H1 (cell line): ENCODE results near the gene GPR35. TPM values are rescaled to one million over a fixed set of nuclear protein-coding genes. Genes with fewer than 3 reads are reported as not detected.

Source experiments
- CTCF ChIA-PET: fragments of 300-600 bp; sonication (Branson Sonifier 250); formaldehyde crosslinking; loops from one replicate; lab custom pipeline; 2021; ENCODE audit not compliant: partially characterized antibody; lab: Charles Lee
- POLR2A ChIA-PET: fragments of 300-600 bp; sonication (Branson Sonifier 250); formaldehyde crosslinking; loops from one replicate; lab custom pipeline; 2021; ENCODE audit warnings: inconsistent platforms; ENCODE audit not compliant: partially characterized antibody; lab: Charles Lee
- DNase-seq, 2 experiments: peaks; one replicate each; pipeline versions ENCODE4 v3.0.0 to v3.0.0-alpha.2; 2010 to 2022; ENCODE audit warnings: low spot score in 2 of 2, low read depth in 1 of 2, mixed read lengths in 1 of 2
- FAIRE-seq: peaks from 2 replicates; lab custom pipeline; 2011; peaks lifted over from hg19 to GRCh38; lab: Jason Lieb, UNC
- H2AFZ ChIP-seq: 2 replicates; pipeline ENCODE4 v1.8.1; 2012; ENCODE audit warnings: low read length, inconsistent platforms
- H2AK5ac ChIP-seq: 2 replicates; pipeline ENCODE4 v1.6.1; 2013; ENCODE audit warnings: low read depth, low read length
- H2BK120ac ChIP-seq: replicated peaks from 2 replicates; pipeline ENCODE3; 2013; ENCODE audit warnings: low read depth, low read length, inconsistent platforms
- H2BK12ac ChIP-seq: 2 replicates; pipeline ENCODE4 v1.6.1; 2013; ENCODE audit warnings: low read depth, low read length
- H2BK15ac ChIP-seq: 2 replicates; pipeline ENCODE4 v1.6.1; 2013; ENCODE audit warnings: low read length
- H2BK20ac ChIP-seq: 2 replicates; pipeline ENCODE4 v1.6.1; 2013; ENCODE audit warnings: low read length
- H2BK5ac ChIP-seq: 2 replicates; pipeline ENCODE4 v1.6.1; 2013; ENCODE audit warnings: low read depth, low read length
- H3K14ac ChIP-seq: 2 replicates; pipeline ENCODE4 v1.6.1; 2013; ENCODE audit warnings: inconsistent platforms; ENCODE audit not compliant: insufficient read length
- H3K18ac ChIP-seq: 2 replicates; pipeline ENCODE4 v1.6.1; 2013; ENCODE audit warnings: low read length; ENCODE audit errors: extremely low read depth
- H3K23ac ChIP-seq: 2 replicates; pipeline ENCODE4 v1.6.1; 2013; ENCODE audit warnings: inconsistent platforms; ENCODE audit not compliant: insufficient read length
- H3K23me2 ChIP-seq: 2 replicates; pipeline ENCODE4 v1.6.1; 2013; ENCODE audit warnings: low read depth, low read length
- H3K27ac ChIP-seq: 2 replicates; pipeline ENCODE4 v1.6.1; 2011; ENCODE audit warnings: low read depth, low read length, inconsistent platforms
- H3K27me3 ChIP-seq, 4 experiments: replicated peaks in 1 of 4; 1 replicate in 1 of 4; 2 replicates in 3 of 4; pipeline versions ENCODE4 v1.6.1 to v1.8.1; 2011 to 2013; ENCODE audit warnings: low read length in 3 of 4, mild to moderate bottlenecking in 3 of 4, inconsistent platforms in 2 of 4, mixed read lengths in 2 of 4, moderate library complexity in 1 of 4; ENCODE audit not compliant: control insufficient read depth in 3 of 4, insufficient read depth in 3 of 4; ENCODE audit errors: extremely low read depth in 1 of 4
- H3K36me3 ChIP-seq, 4 experiments: 2 replicates each; pipeline versions ENCODE4 v1.6.1 to v1.8.1; 2011 to 2013; ENCODE audit warnings: mild to moderate bottlenecking in 4 of 4, low read length in 3 of 4, moderate library complexity in 2 of 4, control low read depth in 1 of 4, inconsistent platforms in 1 of 4; ENCODE audit not compliant: insufficient read depth in 4 of 4, control insufficient read depth in 2 of 4
- H3K4ac ChIP-seq: replicated peaks from 2 replicates; pipeline ENCODE3; 2013; ENCODE audit warnings: low read length, low read depth, mixed read lengths, inconsistent platforms; ENCODE audit not compliant: insufficient read length
- H3K4me1 ChIP-seq, 4 experiments: replicated peaks in 1 of 4; 1 replicate in 1 of 4; 2 replicates in 3 of 4; pipeline versions ENCODE4 v1.6.1 to v1.8.1; 2011 to 2013; ENCODE audit warnings: low read length in 3 of 4, inconsistent platforms in 2 of 4, mixed read lengths in 1 of 4; ENCODE audit not compliant: insufficient read depth in 4 of 4, control insufficient read depth in 3 of 4
- H3K4me2 ChIP-seq, 2 experiments: 2 replicates each; pipeline versions ENCODE4 v1.6.1 to v1.8.1; 2011 to 2013; ENCODE audit warnings: low read depth in 2 of 2, low read length in 2 of 2, control low read depth in 1 of 2, inconsistent platforms in 1 of 2, mild to moderate bottlenecking in 1 of 2; ENCODE audit not compliant: insufficient read depth in 1 of 2
- H3K4me3 ChIP-seq, 4 experiments: fragments of 200-600, 300-600 bp in 1 of 4; sonication (generic), shearing (Covaris generic), sonication (Bioruptor Twin) in 1 of 4; 2 replicates each; pipeline versions ENCODE4 v1.5.1 to v1.8.1; 2011 to 2016; ENCODE audit warnings: low read length in 4 of 4, low read depth in 3 of 4, control low read depth in 2 of 4, inconsistent platforms in 2 of 4, mild to moderate bottlenecking in 2 of 4, mixed read lengths in 1 of 4, moderate library complexity in 1 of 4; ENCODE audit not compliant: insufficient read depth in 2 of 4; ENCODE audit errors: extremely low read depth in 1 of 4
- H3K56ac ChIP-seq: replicated peaks from 2 replicates; pipeline ENCODE3; 2013; ENCODE audit warnings: low read depth, mild to moderate bottlenecking, mixed read lengths, low read length, inconsistent platforms; ENCODE audit not compliant: insufficient read length
- H3K79me1 ChIP-seq: 2 replicates; pipeline ENCODE4 v1.6.1; 2013; ENCODE audit warnings: low read depth, low read length, control low read depth
- H3K79me2 ChIP-seq, 2 experiments: 2 replicates each; pipeline versions ENCODE4 v1.6.1 to v1.8.1; 2012 to 2013; ENCODE audit warnings: low read length in 2 of 2, mild to moderate bottlenecking in 2 of 2, inconsistent platforms in 1 of 2; ENCODE audit not compliant: insufficient read depth in 2 of 2, control insufficient read depth in 1 of 2
- H3K9ac ChIP-seq, 4 experiments: replicated peaks in 1 of 4; 1 replicate in 1 of 4; 2 replicates in 3 of 4; pipeline versions ENCODE4 v1.6.1 to v1.8.1; 2011 to 2013; ENCODE audit warnings: low read depth in 3 of 4, low read length in 3 of 4, control low read depth in 2 of 4, mild to moderate bottlenecking in 2 of 4, moderate library complexity in 2 of 4, inconsistent platforms in 1 of 4; ENCODE audit errors: extremely low read depth in 1 of 4
- H3K9me3 ChIP-seq, 2 experiments: 2 replicates each; pipeline versions ENCODE4 v1.6.1 to v1.8.1; 2012 to 2013; ENCODE audit warnings: mild to moderate bottlenecking in 2 of 2, moderate library complexity in 2 of 2, control low read depth in 1 of 2, inconsistent platforms in 1 of 2, low read depth in 1 of 2, low read length in 1 of 2, mixed read lengths in 1 of 2; ENCODE audit not compliant: insufficient read depth in 2 of 2
- H4K20me1 ChIP-seq, 2 experiments: replicated peaks in 1 of 2; 2 replicates each; pipeline versions ENCODE3 to v1.8.1; 2011 to 2013; ENCODE audit warnings: inconsistent platforms in 2 of 2, low read length in 2 of 2, mild to moderate bottlenecking in 1 of 2; ENCODE audit not compliant: insufficient read depth in 2 of 2, control insufficient read depth in 1 of 2
- H4K5ac ChIP-seq: 2 replicates; pipeline ENCODE4 v1.6.1; 2013; ENCODE audit warnings: low read length, low read depth, mixed read lengths, inconsistent platforms; ENCODE audit not compliant: insufficient read length
- H4K8ac ChIP-seq: 2 replicates; pipeline ENCODE4 v1.8.0; 2013; ENCODE audit warnings: mild to moderate bottlenecking, moderate library complexity, low read length, inconsistent platforms; ENCODE audit not compliant: insufficient read depth; ENCODE audit errors: extremely low read depth
- H4K91ac ChIP-seq: replicated peaks from 2 replicates; pipeline ENCODE3; 2013; ENCODE audit warnings: low read length, mixed read lengths, inconsistent platforms; ENCODE audit not compliant: insufficient read length
- BCL11A ChIP-seq, 2 experiments: IDR thresholded peaks; one replicate each; pipeline ENCODE4 v1.6.1; 2011; ENCODE audit warnings: low read depth in 2 of 2, low read length in 2 of 2, mild to moderate bottlenecking in 2 of 2
- CHD1 ChIP-seq: IDR thresholded peaks from 2 replicates; pipeline ENCODE4 v1.6.1; 2012; ENCODE audit warnings: low read depth, low read length, improper control_type of control experiment
- CREB1 ChIP-seq: IDR thresholded peaks from 2 replicates; pipeline ENCODE4 v1.6.1; 2012; ENCODE audit warnings: inconsistent platforms
- EGR1 ChIP-seq: IDR thresholded peaks from 2 replicates; pipeline ENCODE4 v1.6.1; 2011; ENCODE audit warnings: low read depth, low read length, borderline replicate concordance
- EZH2 ChIP-seq: fragments of 200-600 bp; sonication (generic); IDR thresholded peaks from 2 replicates; pipeline ENCODE4 v1.7.1; 2012; ENCODE audit warnings: low read depth, mild to moderate bottlenecking, moderate library complexity, low read length, inconsistent platforms; ENCODE audit not compliant: severe bottlenecking
- KDM5A ChIP-seq: fragments of 200-600 bp; IDR thresholded peaks from 2 replicates; pipeline ENCODE4 v1.7.1; 2012; ENCODE audit warnings: mild to moderate bottlenecking, low read length, inconsistent platforms, mixed read lengths
- POLR2AphosphoS5 ChIP-seq: IDR thresholded peaks from 2 replicates; pipeline ENCODE4 v1.6.1; 2011; ENCODE audit warnings: low read depth, low read length
- RAD21 ChIP-seq, 2 experiments: IDR thresholded peaks in 1 of 2; conservative IDR thresholded peaks in 1 of 2; 2 replicates each; pipeline ENCODE4 v1.6.1; 2011; ENCODE audit warnings: low read depth in 2 of 2, low read length in 2 of 2, improper control_type of control experiment in 1 of 2, inconsistent platforms in 1 of 2, mild to moderate bottlenecking in 1 of 2, moderate library complexity in 1 of 2
- RNF2 ChIP-seq: fragments of 200-900, 300-1000 bp; sonication (generic); IDR thresholded peaks from 2 replicates; pipeline ENCODE4 v1.7.1; 2016; ENCODE audit warnings: borderline replicate concordance, low read depth, mild to moderate bottlenecking, antibody characterized with exemption, low read length; ENCODE audit not compliant: poor library complexity, severe bottlenecking; ENCODE audit errors: missing control alignments
- SAP30 ChIP-seq: fragments of 300-600 bp; sonication (generic); IDR thresholded peaks from 2 replicates; pipeline ENCODE4 v1.7.1; 2012; ENCODE audit warnings: low read length, moderate library complexity, mild to moderate bottlenecking, inconsistent platforms; ENCODE audit not compliant: insufficient read depth, insufficient replicate concordance
- SP4 ChIP-seq: IDR thresholded peaks from 2 replicates; pipeline ENCODE4 v1.6.1; 2012; ENCODE audit warnings: low read length, inconsistent platforms
- WGBS, 2 experiments: shearing (Covaris generic) in 1 of 2; methylation state at CpG; one replicate each; pipeline versions ENCODE4 v1.1.6 to v1.1.7; 2013 to 2015; ENCODE audit warnings: low lambda C conversion rate in 2 of 2, mixed read lengths in 2 of 2, inconsistent platforms in 1 of 2, low coverage in 1 of 2, missing lambda C conversion rate in 1 of 2; ENCODE audit not compliant: insufficient replicate concordance in 2 of 2, insufficient coverage in 1 of 2, insufficient read length in 1 of 2; ENCODE audit errors: extremely low coverage in 1 of 2, missing lambda C conversion rate in 1 of 2; 5-methylcytosine and 5-hydroxymethylcytosine counted together
- polyA plus RNA-seq, 7 experiments: library from polyadenylated mRNA; depleted of rRNA in 3 of 7; stranded (reverse) in 5 of 7; unstranded in 2 of 7; fragments of >200 nt in 5 of 7; fragments of 200-250 nt in 2 of 7; gene quantifications; 1 replicate in 5 of 7; 2 replicates in 1 of 7; 4 replicates in 1 of 7; pipeline versions ENCODE4 v1.2.1 to v1.2.3, GENCODE V29; 2011 to 2013; ENCODE audit warnings: missing spikeins in 2 of 7, mixed read lengths in 2 of 7
- total RNA-seq: library from RNA; stranded (reverse); fragmentation: NEBNext Ultra II Directional; extraction: Animal tissue kit (Norgen Biotek cat#: 25700); gene quantifications from 2 replicates; pipeline ENCODE4 v1.2.1, GENCODE V29; 2021

GPR35 gene
- total and polyA plus RNA-seq, 2 of the 8 experiments (the other 6 are each of a cell fraction or from before 2014, with no cell fraction given): 0.47 TPM; not detected in 1

GRCh38 chr2:240624011-240624949, 1.0 kb upstream of the GPR35 start:
- H2BK20ac ChIP-seq: no peak overlapping the region
- 76% methylated on average over 17 of the region's 24 CpGs; no CpG with 5 or more reads in 1 of the 2 experiments for WGBS, 2 experiments
- FAIRE-seq (no peak), DNase-seq (no peak)
- no peak overlapping the region for H3K9ac ChIP-seq
- peaks cover 0 to 15% of the 10 kb centered on the region in 2 experiments; a peak in 1 of 4 replicates for H3K9me3 ChIP-seq
- POLR2A ChIA-PET: interaction anchor here (1.2 kb wide), 1 partner anchor 13 kb away, joined by 3 read pairs; no protein-coding TSS in a partner anchor
- no peaks in the 10 kb centered on the region for H3K79me2 ChIP-seq
- H4K20me1 ChIP-seq: no peaks in the 10 kb centered on the region
- no peak overlapping the region for H2AFZ ChIP-seq
- peaks cover 0 to 6% (median 1%) of the 10 kb centered on the region in 4 experiments; a peak in 3 of 7 replicates for H3K4me1 ChIP-seq
- H3K79me1 ChIP-seq: no peaks in the 10 kb centered on the region
- H3K4ac ChIP-seq: no peak overlapping the region
- no peak overlapping the region for H3K18ac ChIP-seq
- H2AK5ac ChIP-seq: no peak overlapping the region
- no peak overlapping the region; the same call in 1 of the 2 replicates for H4K8ac ChIP-seq
- no peak overlapping the region for H2BK5ac ChIP-seq
- CTCF ChIA-PET: interaction anchor here (0.7 kb wide), 1 partner anchor 9 kb away, joined by 3 read pairs; no protein-coding TSS in a partner anchor
- H3K23me2 ChIP-seq: no peaks in the 10 kb centered on the region
- no peak overlapping the region for H3K14ac ChIP-seq
- no peak overlapping the region for H4K5ac ChIP-seq
- no peak overlapping the region for H3K56ac ChIP-seq
- H3K27ac ChIP-seq: no peak overlapping the region
- no peaks in the 10 kb centered on the region for H3K36me3 ChIP-seq
- H3K23ac ChIP-seq: no peak overlapping the region
- no peak overlapping the region for H2BK15ac ChIP-seq
- no peak overlapping the region for H3K4me2 ChIP-seq
- H3K4me3 ChIP-seq: no peak overlapping the region
- H2BK120ac ChIP-seq: no peak overlapping the region
- H3K27me3 ChIP-seq: no peaks in the 10 kb centered on the region
- peak overlapping the region; percentile 54 for H4K91ac ChIP-seq
- no peak overlapping the region for H2BK12ac ChIP-seq
- no peak for TF ChIP-seq BCL11A (IDR thresholded peaks at IDR 0.05; ENCODE audit: low read depth in 2 of 2, low read length in 2 of 2)
- TF ChIP-seq EZH2: no peak
- TF ChIP-seq CHD1: no peak
- no peak for TF ChIP-seq RAD21 (IDR thresholded peaks at IDR 0.05 in 1 of 2, conservative IDR thresholded peaks at IDR 0.05 in 1 of 2; ENCODE audit: low read depth in 2 of 2, low read length in 2 of 2)
- no peak for TF ChIP-seq CREB1
- no peak for TF ChIP-seq RNF2
- no peak for TF ChIP-seq KDM5A
- no peak for TF ChIP-seq POLR2AphosphoS5
- TF ChIP-seq SAP30: no peak
- no peak for TF ChIP-seq EGR1
- no peak for TF ChIP-seq SP4
